Measurements from ENCODE around the gene ZC3H18. TPM values are rescaled to one million over a fixed set of nuclear protein-coding genes. Genes with fewer than 3 reads are reported as not detected.
A peak's percentile ranks its signal among the peaks of the same experiment; 100 is the strongest.

ZC3H18 gene
- polyA plus RNA-seq, 1 experiment: 11.2 TPM

- DNase-seq (ENCODE audit: low read depth): no peak
- TF ChIP-seq CTCF (IDR thresholded peaks at IDR 0.05; ENCODE audit: insufficient read depth, low read depth, low read length): no peak
- ChIA-PET POLR2A (no interaction called here), CTCF (no interaction called here)
- no peak overlapping the region for H3K4me3 ChIP-seq (ENCODE audit: low read depth, low read length)
- peaks cover 23% of the 10 kb centered on the region for H3K36me3 ChIP-seq (ENCODE audit: control insufficient read depth, insufficient read depth, low read length)
- no peaks in the 10 kb centered on the region for H3K27me3 ChIP-seq (ENCODE audit: control insufficient read depth, insufficient read depth, low read length)
These were observed 60.7 kb downstream of the ZC3H18 start for GRCh38 chr16:88630941-88631340.

GRCh38 chr16:88631384-88631783 lies 61.2 kb downstream of the ZC3H18 start:
- ChIA-PET CTCF (no interaction called here), POLR2A (no interaction called here)
- H3K36me3 ChIP-seq (ENCODE audit: control insufficient read depth, insufficient read depth, low read length): peaks cover 23% of the 10 kb centered on the region
- DNase-seq (ENCODE audit: low read depth): no peak
- no peaks in the 10 kb centered on the region for H3K27me3 ChIP-seq (ENCODE audit: control insufficient read depth, insufficient read depth, low read length)
- TF ChIP-seq CTCF (IDR thresholded peaks at IDR 0.05; ENCODE audit: insufficient read depth, low read depth, low read length): no peak
- H3K4me3 ChIP-seq (ENCODE audit: low read depth, low read length): no peak overlapping the region

GRCh38 chr16:88631920-88632586 lies 61.9 kb downstream of the ZC3H18 start:
- CTCF ChIA-PET: interaction anchor here (0.9 kb wide), 1 partner anchor 28 kb away, joined by 3 read pairs; no protein-coding TSS in a partner anchor
- no peak for TF ChIP-seq CTCF (IDR thresholded peaks at IDR 0.05; ENCODE audit: insufficient read depth, low read depth, low read length)
- peaks cover 23% of the 10 kb centered on the region for H3K36me3 ChIP-seq (ENCODE audit: control insufficient read depth, insufficient read depth, low read length)
- H3K27me3 ChIP-seq (ENCODE audit: control insufficient read depth, insufficient read depth, low read length): no peaks in the 10 kb centered on the region
- no peak for DNase-seq (ENCODE audit: low read depth)
- H3K4me3 ChIP-seq (ENCODE audit: low read depth, low read length): no peak overlapping the region
- POLR2A ChIA-PET: no interaction called here

GRCh38 chr16:88632587-88632930 lies 62.4 kb downstream of the ZC3H18 start:
- ChIA-PET CTCF (interaction anchor here (0.9 kb wide), 1 partner anchor 28 kb away, joined by 3 read pairs; no protein-coding TSS in a partner anchor), POLR2A (no interaction called here)
- TF ChIP-seq CTCF (IDR thresholded peaks at IDR 0.05; ENCODE audit: insufficient read depth, low read depth, low read length): no peak
- Histone ChIP-seq H3K4me3 (ENCODE audit: low read depth, low read length) (no peak overlapping the region), H3K36me3 (ENCODE audit: control insufficient read depth, insufficient read depth, low read length) (peaks cover 19% of the 10 kb centered on the region), H3K27me3 (ENCODE audit: control insufficient read depth, insufficient read depth, low read length) (no peaks in the 10 kb centered on the region)
- DNase-seq (ENCODE audit: low read depth): no peak

- Histone ChIP-seq H3K27me3 (ENCODE audit: control insufficient read depth, insufficient read depth, low read length) (peaks cover 6% of the 10 kb centered on the region), H3K36me3 (ENCODE audit: control insufficient read depth, insufficient read depth, low read length) (peaks cover 11% of the 10 kb centered on the region), H3K4me3 (ENCODE audit: low read depth, low read length) (no peak overlapping the region)
- CTCF ChIA-PET: interaction anchor here (1.0 kb wide), 1 partner anchor 10 kb away, joined by 3 read pairs; no protein-coding TSS in a partner anchor
- POLR2A ChIA-PET: no interaction called here
- DNase-seq (ENCODE audit: low read depth): no peak
- TF ChIP-seq CTCF (IDR thresholded peaks at IDR 0.05; ENCODE audit: insufficient read depth, low read depth, low read length): peak; percentile 34
These were observed 63.5 kb downstream of the ZC3H18 start for GRCh38 chr16:88633684-88634140.

Measured in BJ (cell line).